Ascending aorta (tissue), 2 donors: Measurements from ENCODE around the gene MFSD12. TPM values are rescaled to one million over a fixed set of nuclear protein-coding genes. Genes with fewer than 3 reads are reported as not detected.

Experiments used
- DNase-seq, 2 donors: peaks; one replicate each; pipeline ENCODE4 v3.0.0-alpha.2; 2019; ENCODE audit warnings: low spot score in 2 of 2
- H3K27ac ChIP-seq, 2 donors: fragments of 200-600 bp; sonication (generic); one replicate each; pipeline ENCODE4 v1.5.1; 2016 to 2017; ENCODE audit warnings: mild to moderate bottlenecking in 1 of 2
- H3K27me3 ChIP-seq: fragments of 200-600 bp; sonication (generic); one replicate; pipeline ENCODE4 v1.5.1; 2017
- H3K36me3 ChIP-seq, 2 donors: fragments of 200-600 bp; sonication (generic); one replicate each; pipeline ENCODE4 v1.5.1; 2016
- H3K4me1 ChIP-seq, 2 donors: fragments of 200-600 bp; sonication (generic); one replicate each; pipeline ENCODE4 v1.5.1; 2016 to 2017; ENCODE audit warnings: mild to moderate bottlenecking in 1 of 2
- H3K4me3 ChIP-seq, 2 donors: fragments of 200-600 bp; sonication (generic); one replicate each; pipeline ENCODE4 v1.5.1; 2016 to 2017; ENCODE audit warnings: mild to moderate bottlenecking in 1 of 2
- H3K9me3 ChIP-seq, 2 donors: fragments of 200-600 bp; sonication (generic); one replicate each; pipeline ENCODE4 v1.5.1; 2016
- intact Hi-C: fragments of 100-400 bp; cut with DNase I; formaldehyde crosslinking; loops from one replicate; pipeline ENCODE4 v1.15.1; 2023
- total RNA-seq: library from RNA; depleted of rRNA; stranded (reverse); fragments of >200 nt; gene quantifications from one replicate; pipeline ENCODE4 v1.1.0, GENCODE V29; 2016
- TF ChIP-seq, protein P1 (sequence below), 3 experiments: fragments of 200-600 bp in 2 of 3; fragments of 450-650 bp in 1 of 3; sonication (generic) in 2 of 3; IDR thresholded peaks; one replicate each; pipeline ENCODE4 v1.5.1; 2016 to 2019; ENCODE audit warnings: antibody characterized with exemption in 3 of 3, mild to moderate bottlenecking in 1 of 3, moderate library complexity in 1 of 3

The MFSD12 gene
- total RNA-seq, 1 donor from 2014 or later, result 133 TPM

DNA sequence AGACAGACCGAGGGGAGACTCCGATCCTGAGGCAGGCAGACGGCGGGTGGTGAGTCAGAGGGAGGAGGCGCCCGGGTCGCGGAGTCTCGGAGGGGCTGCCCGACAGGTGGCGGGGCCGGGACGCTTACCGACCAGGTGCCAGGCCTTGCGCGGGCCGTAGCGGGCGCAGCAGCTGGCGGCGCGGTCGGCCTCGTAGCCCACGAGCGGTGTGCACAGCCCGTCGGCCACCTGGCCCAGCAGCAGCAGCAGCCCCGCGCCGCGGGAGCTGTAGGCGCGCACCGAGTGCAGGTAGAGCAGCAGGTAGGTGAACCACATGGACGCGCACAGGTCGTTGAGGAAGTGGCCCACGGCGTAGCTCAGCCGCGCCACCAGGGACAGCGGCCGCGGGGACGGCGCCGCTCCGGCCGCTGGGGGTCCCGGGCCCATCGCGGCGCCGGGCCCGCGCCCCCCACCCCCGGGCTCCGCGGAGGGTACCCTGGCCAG is 367 bp downstream of the MFSD12 start:
- Histone ChIP-seq H3K4me3 (peak overlapping the region; percentile 63 to 90), H3K27me3 (no peaks in the 10 kb centered on the region), H3K9me3 (no peaks in the 10 kb centered on the region), H3K4me1 (peaks cover 8 to 23% of the 10 kb centered on the region in 2 donors), H3K36me3 (no peaks in the 10 kb centered on the region), H3K27ac (peak overlapping the region in 1 of 2 donors; percentile 60)
- no peak for DNase-seq
- TF ChIP-seq, protein P1, sequence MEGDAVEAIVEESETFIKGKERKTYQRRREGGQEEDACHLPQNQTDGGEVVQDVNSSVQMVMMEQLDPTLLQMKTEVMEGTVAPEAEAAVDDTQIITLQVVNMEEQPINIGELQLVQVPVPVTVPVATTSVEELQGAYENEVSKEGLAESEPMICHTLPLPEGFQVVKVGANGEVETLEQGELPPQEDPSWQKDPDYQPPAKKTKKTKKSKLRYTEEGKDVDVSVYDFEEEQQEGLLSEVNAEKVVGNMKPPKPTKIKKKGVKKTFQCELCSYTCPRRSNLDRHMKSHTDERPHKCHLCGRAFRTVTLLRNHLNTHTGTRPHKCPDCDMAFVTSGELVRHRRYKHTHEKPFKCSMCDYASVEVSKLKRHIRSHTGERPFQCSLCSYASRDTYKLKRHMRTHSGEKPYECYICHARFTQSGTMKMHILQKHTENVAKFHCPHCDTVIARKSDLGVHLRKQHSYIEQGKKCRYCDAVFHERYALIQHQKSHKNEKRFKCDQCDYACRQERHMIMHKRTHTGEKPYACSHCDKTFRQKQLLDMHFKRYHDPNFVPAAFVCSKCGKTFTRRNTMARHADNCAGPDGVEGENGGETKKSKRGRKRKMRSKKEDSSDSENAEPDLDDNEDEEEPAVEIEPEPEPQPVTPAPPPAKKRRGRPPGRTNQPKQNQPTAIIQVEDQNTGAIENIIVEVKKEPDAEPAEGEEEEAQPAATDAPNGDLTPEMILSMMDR (IDR thresholded peaks at IDR 0.05), result peak in 1 of 3 experiments; percentile 43
- intact Hi-C loops, result loop anchor here (1.0 to 5.0 kb wide), 3 partner anchors 15 to 50 kb away; partner anchors contain the start of genes FZR1, HMG20B and TBXA2R

DNA sequence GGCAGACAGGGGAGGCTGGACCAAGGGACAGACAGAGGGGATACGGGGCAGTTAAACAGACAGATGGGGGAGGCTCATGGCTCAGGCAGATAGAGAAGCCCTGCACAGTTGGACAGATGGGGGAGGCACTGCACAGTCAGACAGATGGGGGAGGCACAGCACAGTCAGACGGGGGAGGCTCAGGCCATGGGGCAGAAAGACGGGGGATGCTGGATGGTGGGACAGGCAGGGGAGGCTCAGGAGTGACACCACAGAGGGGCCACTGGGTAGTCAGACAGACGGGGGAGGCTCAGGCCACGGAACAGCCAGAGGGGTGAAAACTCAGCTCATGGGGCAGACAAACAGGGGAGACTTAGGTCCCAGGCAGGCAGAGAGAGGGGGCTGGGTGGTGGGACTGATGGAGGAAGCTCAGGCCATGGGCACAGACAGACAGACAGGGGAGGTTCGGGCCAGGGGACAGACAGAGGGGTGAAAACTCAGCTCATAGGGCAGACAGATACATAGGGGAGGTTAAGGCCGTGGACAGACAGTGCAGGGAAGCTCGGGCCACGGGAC is 886 bp downstream of the MFSD12 start:
- peaks cover 8 to 23% of the 10 kb centered on the region in 2 donors for H3K4me1 ChIP-seq
- H3K27ac ChIP-seq, result peak overlapping the region in 1 of 2 donors; percentile 60
- H3K36me3 ChIP-seq, result no peaks in the 10 kb centered on the region
- H3K4me3 ChIP-seq, result peak overlapping the region; percentile 63 to 90
- H3K9me3 ChIP-seq, result no peaks in the 10 kb centered on the region
- intact Hi-C loops, result loop anchor here (5.0 kb wide), 2 partner anchors 49 to 51 kb away; partner anchors contain the start of genes FZR1 and TBXA2R
- no peak for DNase-seq
- no peaks in the 10 kb centered on the region for H3K27me3 ChIP-seq
- TF ChIP-seq, protein P1 (IDR thresholded peaks at IDR 0.05), result no peak

DNA sequence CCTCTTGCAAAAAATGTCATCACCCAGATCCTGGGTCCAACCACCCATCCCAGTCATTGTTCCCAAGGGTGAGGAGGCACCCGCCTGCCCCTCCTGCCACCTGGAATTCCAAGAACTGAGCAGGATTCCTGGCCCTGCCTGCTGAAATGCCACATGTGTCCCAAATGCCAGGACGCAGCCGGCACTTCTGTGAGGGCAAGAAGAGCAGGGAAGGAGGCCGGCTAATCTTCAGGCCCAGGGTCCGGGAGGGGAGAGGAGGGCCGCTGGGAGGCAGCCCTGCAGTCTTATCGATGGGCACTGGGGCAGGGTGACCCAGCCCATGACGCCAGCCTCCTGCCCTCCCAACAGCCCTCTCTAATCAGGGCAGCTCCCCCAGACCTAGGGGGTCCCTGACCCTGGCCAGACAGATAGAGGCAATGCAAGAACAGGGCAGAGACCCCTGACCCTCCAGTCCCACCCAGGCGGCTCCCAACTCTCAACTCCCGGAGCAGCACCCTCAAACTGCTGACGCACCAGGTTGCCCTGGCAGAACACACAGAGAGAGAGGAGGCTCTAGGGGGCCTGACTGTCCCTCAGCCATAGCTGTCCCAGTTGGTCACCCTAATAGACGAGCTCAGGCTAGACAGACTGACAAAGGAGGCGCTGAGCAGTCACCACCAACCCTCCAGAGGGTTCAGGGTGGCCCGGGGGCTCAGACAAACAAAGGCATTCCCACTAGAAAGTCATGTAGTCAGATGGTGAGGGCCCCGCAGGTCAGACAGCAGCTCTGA is 1.5 kb downstream of the MFSD12 start:
- no peaks in the 10 kb centered on the region for H3K27me3 ChIP-seq
- intact Hi-C loops, result loop anchor here (5.0 kb wide), 2 partner anchors 49 to 51 kb away; partner anchors contain the start of genes FZR1 and TBXA2R
- no peaks in the 10 kb centered on the region for H3K36me3 ChIP-seq
- H3K4me1 ChIP-seq, result peaks cover 8 to 23% of the 10 kb centered on the region in 2 donors
- DNase-seq, result no peak
- H3K9me3 ChIP-seq, result no peaks in the 10 kb centered on the region
- TF ChIP-seq, protein P1 (IDR thresholded peaks at IDR 0.05), result no peak
- H3K4me3 ChIP-seq, result peak overlapping the region; percentile 63 to 90
- peak overlapping the region in 1 of 2 donors; percentile 60 for H3K27ac ChIP-seq

DNA sequence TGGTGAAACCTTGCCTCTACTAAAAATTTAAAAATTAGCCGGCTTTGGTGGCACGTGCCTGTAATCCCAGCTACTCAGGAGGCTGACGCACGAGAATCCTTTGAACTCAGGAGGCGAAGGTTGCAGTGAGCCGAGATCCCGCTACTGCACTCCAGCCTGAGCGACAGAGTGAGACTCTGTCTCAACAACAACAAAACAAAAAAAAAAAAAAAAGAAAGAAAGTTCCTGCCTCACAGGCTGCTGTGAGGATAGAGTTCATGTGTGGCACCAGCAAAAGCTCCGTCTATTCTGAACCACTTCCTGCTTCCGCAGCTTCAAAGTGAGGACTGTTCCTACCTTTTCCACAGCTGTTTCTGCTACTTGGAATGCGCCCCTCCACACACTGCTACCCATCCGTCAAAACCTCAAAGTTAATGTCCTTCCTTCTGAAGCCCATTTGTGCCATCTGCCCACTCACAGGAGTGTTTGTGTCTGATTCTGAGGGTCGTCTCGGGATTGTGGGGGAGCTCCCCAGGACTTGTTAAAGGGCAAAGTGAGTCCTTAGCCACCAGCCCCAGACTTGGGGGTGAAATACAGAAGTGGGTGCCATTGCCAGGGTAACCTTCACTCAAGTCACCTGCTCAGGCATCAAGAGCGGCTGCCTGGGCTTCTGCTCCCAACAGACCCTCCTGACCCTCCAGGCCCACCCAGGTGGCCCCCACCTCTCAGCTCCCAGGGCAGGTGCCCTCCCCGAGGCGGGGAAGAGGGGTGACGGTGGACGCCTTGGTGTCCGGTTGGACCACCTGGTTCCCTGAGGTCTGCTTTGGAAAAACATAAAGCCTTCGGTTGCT is 2.9 kb downstream of the MFSD12 start:
- TF ChIP-seq, protein P1 (IDR thresholded peaks at IDR 0.05), result no peak
- H3K4me1 ChIP-seq, result peaks cover 8 to 23% of the 10 kb centered on the region in 2 donors
- no peak for DNase-seq
- intact Hi-C loops, result loop anchor here (5.0 kb wide), 2 partner anchors 47 to 53 kb away; partner anchors contain the start of genes FZR1 and TBXA2R
- no peaks in the 10 kb centered on the region for H3K27me3 ChIP-seq
- peak overlapping the region in 1 of 2 donors; percentile 42 for H3K27ac ChIP-seq
- H3K36me3 ChIP-seq, result peaks cover 0 to 6% of the 10 kb centered on the region in 2 donors
- H3K9me3 ChIP-seq, result no peaks in the 10 kb centered on the region
- no peak overlapping the region for H3K4me3 ChIP-seq

- Histone ChIP-seq H3K27ac (no peak overlapping the region), H3K36me3 (peaks cover 7 to 16% of the 10 kb centered on the region in 2 donors), H3K4me1 (peaks cover 8 to 18% of the 10 kb centered on the region in 2 donors), H3K9me3 (no peaks in the 10 kb centered on the region), H3K4me3 (no peak overlapping the region), H3K27me3 (no peaks in the 10 kb centered on the region)
- no peak for DNase-seq
- intact Hi-C loops, result no loop called here
- TF ChIP-seq, protein P1 (IDR thresholded peaks at IDR 0.05), result no peak
These were observed 5.6 kb downstream of the MFSD12 start for GRCh38 chr19:3551792-3552095.
